ENCODE data around the gene PAX7.

- TF ChIP-seq, protein P1, sequence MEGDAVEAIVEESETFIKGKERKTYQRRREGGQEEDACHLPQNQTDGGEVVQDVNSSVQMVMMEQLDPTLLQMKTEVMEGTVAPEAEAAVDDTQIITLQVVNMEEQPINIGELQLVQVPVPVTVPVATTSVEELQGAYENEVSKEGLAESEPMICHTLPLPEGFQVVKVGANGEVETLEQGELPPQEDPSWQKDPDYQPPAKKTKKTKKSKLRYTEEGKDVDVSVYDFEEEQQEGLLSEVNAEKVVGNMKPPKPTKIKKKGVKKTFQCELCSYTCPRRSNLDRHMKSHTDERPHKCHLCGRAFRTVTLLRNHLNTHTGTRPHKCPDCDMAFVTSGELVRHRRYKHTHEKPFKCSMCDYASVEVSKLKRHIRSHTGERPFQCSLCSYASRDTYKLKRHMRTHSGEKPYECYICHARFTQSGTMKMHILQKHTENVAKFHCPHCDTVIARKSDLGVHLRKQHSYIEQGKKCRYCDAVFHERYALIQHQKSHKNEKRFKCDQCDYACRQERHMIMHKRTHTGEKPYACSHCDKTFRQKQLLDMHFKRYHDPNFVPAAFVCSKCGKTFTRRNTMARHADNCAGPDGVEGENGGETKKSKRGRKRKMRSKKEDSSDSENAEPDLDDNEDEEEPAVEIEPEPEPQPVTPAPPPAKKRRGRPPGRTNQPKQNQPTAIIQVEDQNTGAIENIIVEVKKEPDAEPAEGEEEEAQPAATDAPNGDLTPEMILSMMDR (IDR thresholded peaks at IDR 0.05), result no peak
- no peak for TF ChIP-seq POLR2A (IDR thresholded peaks at IDR 0.05)
Observed at GRCh38 chr1:18651713-18652112, 21.1 kb downstream of the PAX7 start.

Measured in uterus (tissue), 2 donors.